AG04449 (cell line): ENCODE data around the gene GNLY.
A peak's percentile ranks its signal among the peaks of the same experiment; 100 is the strongest.

Experiments used
- CTCF ChIA-PET: fragments of 350-600 bp; formaldehyde crosslinking; extraction: SDS; loops from one replicate; lab custom pipeline; 2021; ENCODE audit warnings: antibody characterized with exemption; lab: Yijun Ruan, JAX
- POLR2A ChIA-PET: fragments of 400-600, 350-600 bp; formaldehyde crosslinking; extraction: SDS; loops from one replicate; lab custom pipeline; 2020; ENCODE audit warnings: antibody characterized with exemption, inconsistent platforms; lab: Yijun Ruan, JAX
- DNase-seq: peaks from one replicate; pipeline ENCODE4 v3.0.0-alpha.2; 2010; ENCODE audit warnings: low read depth, low spot score
- H3K4me3 ChIP-seq: 2 replicates; pipeline ENCODE4 v1.5.1; 2011; ENCODE audit warnings: low read depth, mild to moderate bottlenecking, control low read depth, low read length
- TF ChIP-seq, protein P1 (sequence below): IDR thresholded peaks from one replicate; pipeline ENCODE4 v1.5.1; 2011; ENCODE audit warnings: mild to moderate bottlenecking, moderate library complexity, low read length, control low read depth, inconsistent platforms; ENCODE audit not compliant: insufficient read depth; ENCODE audit errors: missing control alignments

The GNLY gene

DNA sequence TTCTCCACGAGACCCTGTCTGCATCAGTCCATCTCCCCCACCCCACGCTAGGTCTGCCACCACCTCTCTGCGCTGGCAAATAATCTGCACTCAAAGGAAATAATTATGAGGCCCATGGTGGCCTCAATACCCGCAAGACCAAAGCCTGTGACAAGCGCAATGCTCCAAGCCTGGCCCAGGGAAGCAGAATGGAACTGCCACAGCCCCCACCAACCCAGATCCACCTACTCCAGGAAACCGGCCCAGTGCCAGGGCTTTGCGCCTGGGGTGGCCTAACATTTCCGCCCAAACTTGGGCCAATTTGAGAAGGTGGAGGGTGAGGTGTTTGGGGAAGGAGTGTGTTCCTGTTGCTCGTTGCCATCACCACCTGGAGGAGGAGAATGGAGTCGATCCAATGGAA, 33.6 kb downstream of the GNLY start:
- TF ChIP-seq, protein P1, sequence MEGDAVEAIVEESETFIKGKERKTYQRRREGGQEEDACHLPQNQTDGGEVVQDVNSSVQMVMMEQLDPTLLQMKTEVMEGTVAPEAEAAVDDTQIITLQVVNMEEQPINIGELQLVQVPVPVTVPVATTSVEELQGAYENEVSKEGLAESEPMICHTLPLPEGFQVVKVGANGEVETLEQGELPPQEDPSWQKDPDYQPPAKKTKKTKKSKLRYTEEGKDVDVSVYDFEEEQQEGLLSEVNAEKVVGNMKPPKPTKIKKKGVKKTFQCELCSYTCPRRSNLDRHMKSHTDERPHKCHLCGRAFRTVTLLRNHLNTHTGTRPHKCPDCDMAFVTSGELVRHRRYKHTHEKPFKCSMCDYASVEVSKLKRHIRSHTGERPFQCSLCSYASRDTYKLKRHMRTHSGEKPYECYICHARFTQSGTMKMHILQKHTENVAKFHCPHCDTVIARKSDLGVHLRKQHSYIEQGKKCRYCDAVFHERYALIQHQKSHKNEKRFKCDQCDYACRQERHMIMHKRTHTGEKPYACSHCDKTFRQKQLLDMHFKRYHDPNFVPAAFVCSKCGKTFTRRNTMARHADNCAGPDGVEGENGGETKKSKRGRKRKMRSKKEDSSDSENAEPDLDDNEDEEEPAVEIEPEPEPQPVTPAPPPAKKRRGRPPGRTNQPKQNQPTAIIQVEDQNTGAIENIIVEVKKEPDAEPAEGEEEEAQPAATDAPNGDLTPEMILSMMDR, result no peak
- CTCF ChIA-PET, result interaction anchor here (1.1 to 25.5 kb wide), 7 partner anchors 9 to 352 kb away, joined by 7 to 915 read pairs (median 9); no protein-coding TSS in a partner anchor

GRCh38 chr2:85728342-85728741, 34.2 kb downstream of the GNLY start:
- DNase-seq, result no peak
- TF ChIP-seq, protein P1, result no peak
- no peak overlapping the region for H3K4me3 ChIP-seq
- CTCF ChIA-PET, result interaction anchor here (0.7 to 2.5 kb wide), 49 partner anchors 10 to 367 kb away, joined by 3 to 348 read pairs (median 5); partner anchors contain the start of gene ATOH8
- POLR2A ChIA-PET, result interaction anchor here (1.0 to 1.3 kb wide), 4 partner anchors 14 to 86 kb away, joined by 3 to 6 read pairs (median 4); no protein-coding TSS in a partner anchor

More for the DNA sequence above, 33.6 kb downstream of the GNLY start:
- DNase-seq, result no peak
- H3K4me3 ChIP-seq, result no peak overlapping the region
- POLR2A ChIA-PET, result no interaction called here

DNA sequence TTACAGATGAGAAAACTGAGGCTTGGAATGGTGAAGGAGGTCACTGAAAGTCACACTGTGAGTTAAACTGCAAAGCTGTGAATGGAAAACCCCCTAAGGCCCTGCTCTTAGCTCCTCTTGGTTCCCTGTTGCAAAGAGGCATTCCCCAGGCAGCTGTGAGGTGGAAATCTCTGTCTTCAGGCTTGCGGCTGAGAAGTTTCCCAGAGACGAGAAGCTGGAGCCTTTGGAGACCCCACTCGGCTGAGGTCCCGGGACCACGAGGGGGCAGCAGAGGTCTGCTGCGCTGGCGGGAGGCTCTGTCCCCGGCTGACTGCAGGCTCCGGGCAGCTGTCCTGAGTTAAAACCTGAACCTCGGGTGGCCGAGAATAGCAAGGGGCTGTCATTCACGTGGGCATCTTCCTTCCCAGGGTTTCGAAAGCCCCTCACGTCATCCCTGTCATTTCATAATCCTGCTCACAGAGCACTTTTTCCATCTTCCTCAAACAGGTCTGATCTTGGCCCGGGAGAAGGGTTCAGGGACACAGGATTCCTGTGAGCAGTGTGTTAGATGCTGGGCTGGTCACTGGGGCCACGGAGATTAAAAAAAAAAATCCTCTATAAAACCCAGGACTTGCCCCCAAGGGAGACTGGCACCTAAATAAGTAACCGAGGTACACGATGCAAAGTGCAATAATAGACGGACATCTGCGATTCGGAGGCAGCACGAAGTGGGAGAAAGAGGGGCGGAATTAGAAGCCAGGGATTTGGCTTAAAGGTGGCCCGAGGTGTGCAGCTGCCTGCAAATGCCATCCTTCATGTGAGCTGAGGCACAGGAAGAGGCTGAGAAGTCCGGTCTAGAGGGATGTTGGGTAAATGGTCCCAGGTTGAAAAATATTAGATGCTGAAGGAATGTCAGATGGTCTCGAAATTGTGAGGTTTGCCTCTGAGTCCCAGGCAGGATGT, 35.0 kb downstream of the GNLY start:
- POLR2A ChIA-PET, result interaction anchor here (1.0 to 1.3 kb wide), 4 partner anchors 13 to 85 kb away, joined by 3 to 6 read pairs (median 4); no protein-coding TSS in a partner anchor

DNA sequence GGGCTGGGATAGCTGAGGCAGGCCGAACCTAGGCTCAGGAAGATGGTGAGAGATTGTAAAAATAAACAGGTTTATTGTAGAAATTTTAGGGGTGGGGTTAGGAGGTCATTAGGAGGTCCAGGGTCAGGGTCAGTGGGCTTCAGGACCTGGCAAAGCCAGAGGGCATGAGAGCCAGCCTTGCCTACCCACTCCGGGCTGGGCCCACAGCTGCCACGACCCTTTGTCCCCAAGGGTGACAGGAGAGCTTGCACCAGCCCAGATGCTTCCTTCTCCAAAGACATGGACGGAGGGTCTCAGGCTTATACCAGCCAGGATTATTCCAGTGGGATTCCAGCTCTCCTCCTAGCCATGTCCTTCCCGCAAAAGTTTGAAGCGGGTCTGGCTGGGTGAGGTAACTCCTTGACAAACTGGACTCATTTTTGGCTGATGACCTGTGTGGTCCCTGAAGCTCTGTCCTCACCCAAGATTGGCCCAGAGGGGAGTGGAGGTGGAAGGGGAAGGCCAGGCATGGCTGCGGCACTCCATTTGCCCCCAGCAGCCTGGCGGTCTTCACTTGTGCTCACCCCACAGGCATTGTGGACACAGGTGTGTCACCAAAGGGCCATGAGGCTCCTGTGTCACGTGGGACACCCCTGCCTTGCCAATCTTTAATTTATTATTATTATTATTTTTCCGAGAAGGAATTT, 35.8 kb downstream of the GNLY start:
- DNase-seq, result no peak
- TF ChIP-seq, protein P1, result no peak
- POLR2A ChIA-PET, result no interaction called here
- CTCF ChIA-PET, result interaction anchor here (0.8 to 2.5 kb wide), 23 partner anchors 11 to 350 kb away, joined by 3 to 348 read pairs (median 9); partner anchors contain the start of gene ATOH8
- H3K4me3 ChIP-seq, result no peak overlapping the region

More for the DNA sequence above, 35.0 kb downstream of the GNLY start:
- CTCF ChIA-PET, result interaction anchor here (0.7 to 2.5 kb wide), 53 partner anchors 11 to 366 kb away, joined by 3 to 348 read pairs (median 5); partner anchors contain the start of gene ATOH8
- TF ChIP-seq, protein P1, result peak; percentile 98
- H3K4me3 ChIP-seq, result no peak overlapping the region
- DNase-seq, result no peak

DNA sequence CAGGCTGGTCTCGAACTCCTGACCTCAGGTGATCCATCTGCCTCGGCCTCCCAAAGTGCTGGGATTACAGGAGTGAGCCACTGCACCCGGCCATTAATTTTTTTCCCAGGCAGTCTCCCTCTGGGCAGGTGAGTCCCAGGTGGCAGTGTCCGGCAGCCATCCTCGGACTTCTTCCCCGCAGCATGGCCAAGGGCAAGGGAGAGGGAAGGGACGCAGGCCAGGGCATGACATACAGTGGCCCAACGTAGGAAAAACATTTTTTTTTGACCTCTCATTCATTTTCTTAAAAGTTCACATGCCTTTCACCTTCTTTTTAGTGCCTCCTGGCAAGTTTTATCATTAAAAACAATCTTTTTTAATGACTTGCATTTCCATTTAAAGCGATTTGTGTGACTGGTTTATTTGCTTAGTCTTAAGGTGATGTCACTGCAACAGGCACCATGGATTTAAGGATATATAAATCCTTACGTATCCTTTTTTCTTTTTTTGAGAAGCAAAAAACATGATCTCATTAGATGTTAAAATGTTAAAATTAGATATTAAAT, 36.6 kb downstream of the GNLY start:
- H3K4me3 ChIP-seq, result no peak overlapping the region
- ChIA-PET POLR2A (no interaction called here), CTCF (interaction anchor here (1.1 to 23.8 kb wide), 10 partner anchors 10 to 349 kb away, joined by 3 to 643 read pairs (median 18); partner anchors contain the start of gene ATOH8)
- TF ChIP-seq, protein P1, result no peak
- no peak for DNase-seq
